Kidney glomerular epithelial cell (primary cell): ENCODE results near the gene HIVEP3.
"Not testable (repeated sequence)": the region's sequence is repeated elsewhere in the genome, so short reads cannot be mapped to it uniquely, and the experiment has no call there.

ENCODE experiments used
- DNase-seq: peaks from one replicate; lab custom pipeline; 2025; lab: John Stamatoyannopoulos, UW

HIVEP3 gene

DNA sequence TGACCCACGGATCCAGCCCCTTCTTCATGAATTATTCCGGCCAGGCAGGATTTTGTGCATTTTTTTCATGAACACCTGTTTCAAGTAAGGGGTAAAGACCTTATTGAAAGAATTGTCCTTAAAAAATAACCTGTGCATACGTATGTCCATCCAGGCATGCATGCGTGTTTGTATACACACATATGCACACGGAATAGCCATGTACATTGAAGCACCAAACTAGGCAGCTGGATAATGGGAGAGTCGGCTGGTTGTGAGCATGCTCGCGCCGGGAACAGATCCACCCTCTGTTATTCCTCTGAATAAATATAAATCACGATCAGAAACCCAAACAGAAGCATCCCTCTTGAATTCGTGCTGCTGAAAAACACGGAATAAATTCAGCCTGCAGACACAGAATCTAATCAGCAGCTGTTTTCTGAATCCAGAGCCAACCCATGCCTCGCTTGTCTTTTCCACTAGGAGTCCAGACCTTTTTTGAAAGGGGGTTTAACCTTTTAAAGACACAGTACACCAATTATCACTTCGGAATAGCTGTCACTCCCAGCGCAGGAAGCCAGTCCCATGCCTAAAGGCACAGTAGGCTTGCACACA lies at the start of gene HIVEP3:
TSS of gene HIVEP3 (minus strand) at position 473 of the 594 bp plus-strand sequence.
- peak; percentile 23 for DNase-seq

DNA sequence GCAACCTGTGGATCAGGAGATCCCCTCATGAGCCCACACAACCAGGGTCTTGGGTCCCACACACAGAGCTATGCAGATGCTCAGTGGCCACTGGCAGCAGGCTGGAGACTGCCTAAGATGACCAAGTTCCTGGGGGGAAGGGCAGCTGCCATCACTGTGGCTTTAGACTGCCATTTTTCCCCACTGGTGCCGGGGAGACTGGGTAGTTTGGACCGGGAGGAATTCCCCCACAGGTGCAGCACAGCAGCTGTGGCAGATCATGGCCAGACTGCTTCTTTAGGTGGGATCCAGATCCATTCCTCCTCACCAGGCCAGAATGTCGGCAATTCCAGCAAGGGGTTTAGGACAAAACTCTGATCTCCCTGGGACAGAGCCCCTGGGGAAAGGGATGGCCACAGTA lies 45.7 kb upstream of the HIVEP3 start:
- no peak for DNase-seq

DNA sequence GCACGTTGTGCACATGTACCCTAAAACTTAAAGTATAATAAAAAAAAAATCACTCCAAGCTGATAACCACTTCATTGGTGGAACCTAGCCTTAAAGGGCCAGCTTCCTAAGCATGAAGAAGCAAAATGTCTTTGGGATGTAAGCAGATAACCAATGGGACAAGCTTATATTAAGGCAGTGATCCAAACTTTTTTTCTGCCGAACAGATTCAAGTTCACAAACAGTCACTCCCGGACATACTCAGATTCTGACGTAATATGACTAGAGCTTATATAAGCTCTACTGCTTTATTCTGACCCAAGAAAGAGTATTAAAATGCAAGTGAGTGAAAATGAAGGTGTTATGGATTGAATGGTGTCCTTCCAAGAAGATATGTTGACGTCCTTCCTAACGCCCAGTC lies 44.9 kb upstream of the HIVEP3 start:
- DNase-seq: no peak

DNA sequence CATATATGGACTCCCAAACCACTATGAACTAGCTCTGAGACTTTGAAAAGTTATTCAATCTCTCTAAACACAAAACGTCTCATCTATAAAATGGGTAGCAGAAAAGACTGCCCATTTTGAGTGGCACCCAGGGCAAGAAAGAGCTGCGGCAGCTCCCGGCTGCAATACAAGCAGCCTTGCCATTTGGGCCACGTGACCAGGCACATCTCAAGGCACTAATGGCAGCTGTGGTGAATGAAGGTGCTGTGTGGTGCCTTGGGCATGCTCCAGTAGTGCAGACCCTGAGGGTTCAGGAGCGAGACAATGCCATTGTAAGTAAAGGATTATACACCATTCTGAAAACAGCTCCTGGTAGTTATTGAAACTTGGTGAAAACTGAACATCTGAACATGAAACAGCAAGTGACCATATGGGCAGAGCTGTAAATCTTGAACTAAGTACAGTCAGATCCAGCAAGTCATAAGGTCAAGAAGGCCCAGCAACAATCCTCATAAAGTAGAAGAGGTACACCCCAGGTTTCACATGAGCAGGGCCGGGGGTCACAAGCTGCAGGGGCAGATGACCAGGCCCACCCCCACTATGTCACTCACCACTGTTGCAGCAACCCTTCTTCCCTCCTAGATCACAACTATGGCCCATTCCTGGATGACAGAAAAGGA lies 39.4 kb upstream of the HIVEP3 start:
- no peak for DNase-seq

DNA sequence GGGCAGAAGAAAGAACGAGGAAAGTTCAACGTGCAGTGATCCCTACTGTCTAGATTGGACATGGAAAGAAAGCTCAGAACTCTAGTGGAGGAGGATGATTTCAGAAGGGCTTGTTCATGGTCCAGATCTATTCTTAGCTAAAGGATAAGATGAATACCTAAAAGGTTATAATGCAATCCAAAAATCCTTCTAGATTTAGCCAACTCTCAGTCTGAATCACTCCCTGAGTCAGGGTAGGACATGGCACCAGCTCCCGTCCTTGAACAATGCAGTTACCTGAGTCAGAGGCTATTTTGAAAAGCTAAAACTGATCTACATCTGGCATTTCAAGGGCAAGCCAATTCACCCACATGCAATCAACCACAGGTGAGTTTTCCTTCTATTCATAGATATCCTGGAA lies 38.8 kb upstream of the HIVEP3 start:
- DNase-seq: peak; percentile 56

DNA sequence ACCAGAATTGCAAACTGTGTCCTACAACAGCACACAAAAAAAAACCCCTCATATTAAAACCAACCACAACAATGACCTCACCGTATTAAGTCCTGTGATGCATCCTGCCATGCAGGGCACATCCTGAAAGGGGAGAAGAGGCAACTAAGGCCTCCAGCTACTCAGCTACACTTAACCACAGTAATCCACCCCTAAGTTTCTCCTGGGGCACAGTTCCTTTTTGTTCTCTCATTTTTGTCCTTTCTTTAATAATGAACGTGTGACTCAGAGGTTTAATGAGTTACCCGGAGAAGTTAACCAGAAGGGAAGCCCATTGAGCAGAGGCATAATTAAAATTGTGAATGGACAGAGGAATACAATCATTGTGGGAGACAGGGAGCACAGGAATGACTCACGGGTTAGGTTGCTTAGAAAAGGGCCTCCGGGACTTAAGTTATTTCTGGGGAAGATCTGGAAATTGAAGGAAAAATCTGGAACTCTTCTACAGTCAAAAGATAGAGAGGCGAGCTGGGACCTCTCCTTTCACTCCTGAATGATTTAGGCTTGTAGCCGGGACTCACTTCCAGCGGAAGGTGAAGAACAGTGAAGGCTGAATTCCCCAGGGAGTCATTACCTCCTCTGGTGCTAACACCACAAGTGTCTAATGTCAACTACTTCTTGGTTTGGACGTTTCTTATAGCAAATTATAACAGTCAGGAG lies 36.9 kb upstream of the HIVEP3 start:
- peak; percentile 99 for DNase-seq

DNA sequence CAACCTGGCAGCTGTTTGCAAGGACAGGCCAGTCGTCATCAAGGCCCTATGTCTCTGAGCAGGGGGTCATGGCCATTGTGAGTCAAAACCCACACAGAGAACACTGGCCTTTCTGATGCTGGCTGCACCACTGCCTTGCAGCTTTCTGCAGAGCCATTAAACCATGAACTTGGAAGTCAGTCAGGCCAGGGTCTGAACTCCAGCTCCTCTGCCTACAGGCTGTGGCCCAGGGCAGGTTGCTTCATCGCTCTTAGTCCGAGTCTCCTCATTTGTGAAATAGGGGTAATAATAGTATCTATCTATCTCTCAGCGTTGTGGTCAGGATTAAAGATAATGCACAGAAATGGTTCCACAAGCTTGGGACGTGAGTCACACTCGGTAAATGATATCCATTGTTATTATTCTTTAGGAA lies 35.8 kb upstream of the HIVEP3 start:
- peak; percentile 54 for DNase-seq

DNA sequence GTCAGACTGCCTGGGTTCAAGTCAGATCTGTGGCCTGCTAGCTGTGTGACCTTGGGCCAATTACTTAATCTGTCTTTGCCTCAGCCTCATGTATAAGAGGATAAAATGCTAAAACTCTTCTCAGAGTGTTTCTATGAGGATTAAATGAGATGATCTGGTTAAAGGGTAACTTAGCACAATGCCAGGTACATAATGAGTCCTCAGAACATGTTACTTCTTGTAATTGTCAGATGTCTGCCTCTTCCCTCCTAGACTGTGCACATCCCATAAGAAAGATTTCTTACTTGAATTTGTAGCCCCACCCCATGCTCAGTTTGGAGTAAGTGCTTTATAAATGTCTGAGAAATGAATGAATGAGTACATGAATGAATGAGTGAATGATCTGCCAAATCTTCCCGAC lies 34.6 kb upstream of the HIVEP3 start:
- DNase-seq: no peak

DNA sequence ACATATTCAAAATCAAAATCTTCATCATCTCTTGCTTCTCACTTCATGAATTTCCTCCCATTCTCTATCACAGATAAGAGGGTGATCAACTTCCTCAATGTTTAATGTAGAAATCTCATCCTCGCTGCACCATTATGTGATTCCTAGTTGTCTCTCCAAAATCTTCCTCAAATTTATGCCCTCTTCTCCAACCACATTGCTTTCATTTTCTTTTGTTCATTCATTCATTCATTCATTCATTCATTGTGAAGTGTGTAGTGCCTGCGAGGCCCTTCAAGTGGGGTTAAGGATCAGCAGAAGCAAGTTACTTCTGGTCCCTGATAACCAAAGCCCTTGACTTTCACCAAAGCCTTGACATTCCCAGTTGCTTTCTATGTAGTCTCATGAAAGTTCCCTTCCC lies 33.5 kb upstream of the HIVEP3 start:
- DNase-seq: no peak

DNA sequence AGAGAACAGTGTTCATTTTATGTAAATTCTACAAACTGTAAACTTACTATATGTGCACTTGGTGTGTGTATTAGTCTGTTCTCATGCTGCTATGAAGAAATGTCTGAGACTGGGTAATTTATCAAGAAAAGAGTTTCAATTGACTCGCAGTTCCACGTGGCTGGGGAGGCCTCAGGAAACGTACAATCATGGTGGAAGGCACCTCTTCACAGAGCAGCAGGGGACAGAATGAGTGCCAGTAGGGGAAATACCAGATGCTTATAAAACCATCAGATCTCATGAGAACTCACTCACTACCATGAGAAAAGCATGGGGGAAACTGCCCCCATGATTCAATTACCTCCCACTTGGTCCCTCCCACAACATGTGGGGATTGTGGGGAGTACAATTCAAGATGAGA lies 32.8 kb upstream of the HIVEP3 start:
- not testable (repeated sequence) for DNase-seq

DNA sequence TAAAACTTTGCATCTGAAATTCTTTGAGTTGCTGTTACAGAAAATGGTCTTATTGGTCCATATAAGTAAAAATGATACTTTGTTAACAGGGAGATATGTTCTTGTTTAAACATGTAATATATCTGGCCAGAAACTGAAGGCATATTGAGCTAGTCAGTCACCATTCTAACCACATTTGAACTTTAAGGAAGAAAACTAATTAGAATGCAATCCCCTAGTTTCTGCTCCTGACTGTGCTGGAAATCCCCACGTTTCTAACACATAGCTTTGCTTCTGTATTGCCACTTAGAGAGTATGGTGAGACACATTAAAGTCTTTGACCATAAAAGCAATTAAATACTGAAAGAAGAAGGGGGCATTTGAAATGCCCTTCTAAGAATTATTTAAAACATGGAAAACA lies 32.1 kb upstream of the HIVEP3 start:
- DNase-seq: no peak

DNA sequence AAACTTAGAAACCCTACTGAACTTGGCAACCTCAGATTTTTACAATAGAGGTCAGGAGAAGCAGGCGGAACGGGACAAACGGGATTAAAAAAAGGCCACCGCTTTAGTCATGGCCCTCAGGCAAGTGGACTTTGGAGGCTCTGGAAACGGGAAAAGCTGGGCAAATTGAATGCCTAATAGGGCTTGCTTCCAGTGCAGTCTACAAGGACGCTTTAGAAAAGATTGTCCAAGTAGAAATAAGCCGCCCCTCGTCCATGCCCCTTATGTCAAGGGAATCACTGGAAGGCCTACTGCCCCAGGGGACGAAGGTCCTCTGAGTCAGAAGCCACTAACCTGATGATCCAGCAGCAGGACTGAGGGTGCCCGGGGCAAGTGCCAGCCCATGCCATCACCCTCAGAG lies 27.2 kb upstream of the HIVEP3 start:
- not testable (repeated sequence) for DNase-seq

DNA sequence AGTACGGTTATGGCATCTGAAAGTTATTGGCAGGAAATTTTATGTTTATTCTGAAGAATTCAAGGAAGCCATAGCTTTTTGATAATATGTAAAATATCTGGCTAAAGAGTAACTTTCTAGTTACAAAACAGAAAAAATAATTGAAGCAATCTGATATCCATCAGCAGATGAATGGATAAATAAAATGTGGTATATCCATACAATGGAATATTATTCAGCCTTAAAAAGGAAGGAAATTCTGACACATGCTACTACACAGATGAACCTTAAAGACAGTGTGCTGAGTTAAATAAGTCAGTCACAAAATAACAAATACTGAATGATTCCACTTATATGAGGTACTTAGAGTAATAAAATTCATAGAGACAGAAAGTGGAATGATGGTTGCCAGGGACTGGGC lies 25.0 kb upstream of the HIVEP3 start:
- no peak for DNase-seq

DNA sequence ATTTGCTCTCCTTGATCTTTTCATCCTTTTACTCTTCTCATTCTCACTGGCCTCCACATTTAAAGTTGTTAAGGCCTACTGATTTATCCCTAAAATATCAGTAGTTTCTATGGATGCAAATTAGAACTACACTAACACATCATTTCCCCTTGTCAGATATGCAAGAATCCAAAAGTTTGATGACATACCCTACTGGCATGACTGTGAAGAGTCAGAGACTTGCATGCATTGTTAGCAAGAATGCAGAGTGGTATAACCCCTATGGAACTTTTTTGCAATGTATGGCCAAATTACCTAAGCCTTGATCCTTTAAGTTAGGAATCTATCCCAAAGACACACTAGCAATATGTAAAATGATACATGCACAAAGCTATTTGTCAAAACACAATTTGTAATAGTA lies 23.6 kb upstream of the HIVEP3 start:
- DNase-seq: no peak

DNA sequence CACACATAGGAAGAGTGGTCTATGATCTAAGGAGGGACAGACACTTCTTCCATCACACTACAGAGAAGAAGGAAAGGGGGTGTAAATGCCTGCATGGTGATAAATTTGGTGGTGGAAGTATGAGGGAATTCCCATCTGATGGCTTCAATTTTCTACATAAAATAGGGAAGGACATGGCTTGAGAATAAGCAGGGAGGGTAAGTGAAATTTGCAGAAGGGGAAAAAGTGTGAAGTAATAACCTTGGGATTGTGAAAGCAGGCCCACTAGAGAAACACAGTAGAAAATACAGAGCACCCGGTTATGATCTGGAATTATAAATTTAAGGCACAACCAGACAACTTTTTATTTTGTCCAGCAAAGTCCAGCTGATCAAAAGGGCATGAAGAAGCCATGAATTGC lies 22.7 kb upstream of the HIVEP3 start:
- DNase-seq: no peak

DNA sequence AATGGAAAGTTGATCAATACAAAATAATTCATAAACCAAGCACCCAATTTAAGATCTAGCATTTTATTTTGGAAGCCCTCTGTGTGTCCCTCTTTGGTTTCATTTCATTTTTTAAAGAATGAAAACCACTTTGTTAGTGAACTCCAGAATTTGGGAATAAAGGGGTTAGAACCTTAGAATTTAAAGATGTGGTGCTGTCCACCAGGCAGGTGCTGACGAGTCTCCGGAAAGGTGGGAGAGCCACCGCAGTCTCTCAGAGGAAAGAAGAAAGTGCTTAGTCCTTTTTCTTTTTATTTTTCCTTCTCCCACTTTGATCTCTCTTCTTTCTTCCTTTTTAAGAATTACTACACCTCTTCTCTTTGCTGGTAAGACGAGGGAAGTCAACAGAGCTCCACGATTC lies 20.5 kb upstream of the HIVEP3 start:
- DNase-seq: no peak

DNA sequence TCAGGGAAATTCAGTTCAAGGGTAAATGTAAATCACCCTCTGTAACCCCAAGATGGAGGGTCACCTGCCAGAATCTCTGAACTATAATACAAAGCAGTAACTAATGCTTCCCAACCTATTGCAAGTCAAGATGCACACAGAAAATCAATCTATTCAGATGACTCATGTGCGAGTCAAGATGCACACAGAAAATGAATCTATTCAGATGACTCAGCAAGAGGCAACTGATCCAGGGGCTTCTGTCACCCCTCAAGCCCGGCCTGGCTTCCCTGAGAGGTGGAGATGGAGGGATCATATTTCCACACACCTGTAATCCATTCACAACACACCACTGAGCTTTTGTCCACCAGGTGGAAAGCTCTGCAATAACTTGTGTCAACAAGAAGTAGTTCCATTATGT lies 17.4 kb upstream of the HIVEP3 start:
- peak; percentile 16 for DNase-seq

DNA sequence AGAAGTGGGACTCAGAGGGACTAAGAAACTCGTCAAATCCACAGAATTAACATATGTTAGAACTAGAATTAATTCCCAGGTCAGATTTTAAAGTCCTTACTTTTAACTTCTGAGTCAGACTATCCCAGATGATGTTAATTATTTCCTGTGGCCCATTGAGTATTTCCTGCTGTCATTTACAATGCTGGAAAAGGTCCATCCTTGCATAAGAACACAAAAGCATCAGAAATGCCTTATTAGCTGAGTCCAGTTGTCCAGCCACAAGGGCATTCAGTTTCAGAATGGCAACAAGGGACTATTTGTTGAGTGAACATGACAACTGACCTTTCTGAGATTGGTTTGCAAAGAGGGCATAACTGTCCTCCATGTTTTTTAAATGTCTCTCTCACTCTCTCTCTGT lies 16.5 kb upstream of the HIVEP3 start:
- no peak for DNase-seq

DNA sequence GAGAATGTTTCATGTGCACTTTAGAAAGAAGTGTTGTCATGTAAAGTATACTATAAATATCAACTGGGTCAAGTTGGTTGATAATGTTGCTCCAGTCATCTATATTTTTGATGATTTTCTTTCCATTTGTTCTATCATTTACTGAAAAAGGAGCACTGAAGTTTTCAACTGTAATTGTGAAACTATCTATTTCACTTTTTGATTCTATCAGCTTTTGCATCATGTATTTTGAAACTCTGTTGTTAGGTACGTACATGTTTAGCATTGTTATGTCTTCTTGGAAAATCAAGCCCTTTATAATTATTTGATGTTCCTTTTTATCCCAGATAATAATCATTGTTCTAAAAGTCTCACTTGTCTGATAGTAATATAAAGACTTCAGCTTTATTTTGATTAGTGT lies 14.4 kb upstream of the HIVEP3 start:
- no peak for DNase-seq

DNA sequence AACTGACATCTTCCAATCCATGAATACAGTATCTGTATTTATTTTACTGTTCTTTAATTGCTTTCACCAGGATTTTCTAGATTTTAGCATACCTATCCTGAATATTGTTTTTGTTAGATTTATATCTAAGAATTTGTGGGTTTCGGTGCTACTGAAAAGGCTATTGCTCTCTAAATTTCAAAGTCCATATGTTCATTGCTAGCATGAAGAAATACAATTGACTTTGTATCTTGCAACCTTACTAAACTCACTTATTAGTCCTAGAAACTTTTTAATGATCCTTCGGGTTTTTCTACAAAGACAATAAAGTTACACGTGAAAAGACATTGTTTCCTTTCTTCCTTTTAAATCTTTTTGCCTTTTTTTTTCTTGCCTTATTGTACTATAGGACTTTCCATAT lies 12.9 kb upstream of the HIVEP3 start:
- DNase-seq: no peak

DNA sequence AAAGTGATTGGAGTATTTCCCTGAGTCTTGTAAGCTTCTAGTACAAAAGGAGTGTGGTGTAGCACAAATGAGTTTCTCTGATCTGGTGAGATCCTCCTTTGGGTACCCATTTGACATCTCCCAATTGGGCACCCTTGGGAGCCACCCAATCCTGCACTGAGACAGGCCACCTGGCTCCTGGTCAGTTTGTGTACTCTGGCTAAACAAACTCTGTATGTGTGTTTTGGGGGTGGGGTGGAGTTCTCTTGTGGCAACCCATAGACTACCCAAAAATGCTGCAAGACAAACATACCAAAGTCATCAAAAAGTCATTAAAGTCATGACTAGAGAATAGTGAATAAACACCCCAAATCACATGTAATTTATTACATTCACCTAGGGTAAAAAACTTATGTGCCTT lies 8.4 kb upstream of the HIVEP3 start:
- DNase-seq: no peak

DNA sequence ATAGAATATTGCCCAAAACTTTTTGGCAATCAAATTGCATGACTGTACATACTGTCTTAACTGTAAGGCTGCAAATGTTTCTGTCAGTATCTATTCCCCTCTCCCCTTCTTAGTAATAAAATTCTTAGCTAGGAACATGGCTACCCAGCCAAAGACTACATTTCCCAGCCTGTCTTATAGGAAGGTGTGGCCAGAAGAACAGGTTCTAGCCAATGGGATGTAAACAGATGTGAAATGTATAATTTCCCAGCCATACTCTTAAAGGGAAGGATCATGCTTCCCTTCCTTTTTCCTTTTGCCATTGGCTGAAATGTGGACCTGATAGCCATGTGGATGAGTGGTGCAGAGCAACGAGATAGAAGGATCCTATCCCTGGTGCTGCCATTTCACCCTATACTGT lies 7.0 kb upstream of the HIVEP3 start:
- no peak for DNase-seq

DNA sequence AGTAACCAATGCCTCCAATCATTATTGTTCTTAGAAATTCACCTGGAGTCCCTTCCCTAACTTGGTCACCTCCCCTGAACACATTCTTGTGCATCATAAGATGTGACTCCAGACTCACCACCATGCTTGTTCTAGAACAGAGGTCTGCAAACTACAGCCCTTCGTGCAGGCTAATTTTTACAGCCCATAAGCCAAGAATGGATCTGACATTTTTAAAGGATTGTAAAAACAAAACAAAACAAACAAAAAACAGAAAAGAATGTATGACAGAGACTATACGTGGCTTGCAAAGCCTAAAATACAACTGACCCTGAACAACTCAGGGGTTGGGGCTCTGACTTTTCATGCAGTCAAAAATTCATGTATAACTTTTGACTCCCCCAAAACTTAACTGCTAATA lies 6.2 kb upstream of the HIVEP3 start:
- no peak for DNase-seq

DNA sequence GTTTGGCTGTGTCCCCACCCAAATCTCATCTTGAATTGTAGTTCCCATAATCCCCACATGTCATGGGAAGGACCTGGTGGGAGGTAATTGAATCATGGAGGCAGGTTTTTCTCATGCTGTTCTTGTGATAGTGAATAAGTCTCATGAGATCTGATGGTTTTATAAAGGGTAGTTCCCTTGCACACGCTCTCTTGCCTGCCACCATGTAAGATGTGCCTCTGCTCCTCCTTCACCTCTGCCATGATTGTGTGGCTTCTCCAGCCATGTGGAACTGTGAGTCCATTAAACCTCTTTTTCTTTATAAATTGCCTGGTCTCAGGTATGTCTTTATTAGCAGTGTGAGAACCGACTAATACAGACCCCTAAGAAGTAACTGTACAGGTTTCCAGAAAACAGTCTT lies 2.5 kb upstream of the HIVEP3 start:
- DNase-seq: not testable (repeated sequence)
